HCT116 (cell line): ENCODE measurements around the gene SLC2A9. TPM values are rescaled to one million over a fixed set of nuclear protein-coding genes. Genes with fewer than 3 reads are reported as not detected.

ENCODE experiments used
- ATAC-seq: fragments of 200-7000 bp; cut with Tn5 transposase; 2 replicates; pipeline ENCODE4 v1.9.1; 2020; ENCODE audit warnings: mild to moderate bottlenecking, moderate library complexity
- BruUV-seq: library from RNA; stranded (reverse); fragments of 400-500 nt; replicated peaks from 2 replicates; lab custom pipeline; 2021; lab: Mats Ljungman, UMichigan
- CTCF ChIA-PET: fragments of 300-600 bp; sonication (Branson Sonifier 250); formaldehyde crosslinking; loops from one replicate; lab custom pipeline; 2021; ENCODE audit warnings: antibody characterized with exemption; lab: Charles Lee
- POLR2A ChIA-PET: fragments of 300-600, 350-600 bp; sonication (Branson Sonifier 250); formaldehyde crosslinking; loops from one replicate; lab custom pipeline; 2021; ENCODE audit warnings: antibody characterized with exemption; lab: Charles Lee
- RAD21 ChIA-PET, 2 experiments: fragments of 300-600 bp; sonication (Branson Sonifier 250); formaldehyde crosslinking; loops; one replicate each; lab custom pipeline; 2023; ENCODE audit warnings: low total read pairs in 2 of 2; ENCODE audit not compliant: uncharacterized antibody in 2 of 2, unreplicated experiment in 2 of 2, low non-redundant PET in 1 of 2; lab: Charles Lee
- DNase-seq: peaks from one replicate; pipeline ENCODE4 v3.0.0-alpha.2; 2010; ENCODE audit warnings: low read depth, low spot score
- H2AFZ ChIP-seq: fragments of 200-600 bp; shearing (Covaris generic), sonication (generic); 2 replicates; pipeline ENCODE4 v1.6.1; 2017; ENCODE audit warnings: low read depth, mixed run types, mixed read lengths, antibody characterized with exemption, low read length; ENCODE audit not compliant: poor library complexity, severe bottlenecking
- H3K27ac ChIP-seq: 2 replicates; pipeline ENCODE4 v1.5.1; 2012; ENCODE audit warnings: low read depth, low read length
- H3K27me3 ChIP-seq: fragments of 200-600 bp; sonication (generic); 2 replicates; pipeline ENCODE4 v1.6.1; 2016; ENCODE audit warnings: mixed run types, low read length, mixed read lengths; ENCODE audit not compliant: insufficient read depth
- H3K36me3 ChIP-seq, 2 experiments: fragments of 200-500 bp in 1 of 2; fragments of 200-600 bp in 1 of 2; sonication (Bioruptor generic) in 1 of 2; sonication (generic) in 1 of 2; 2 replicates each; pipeline versions ENCODE4 v1.5.1 to v1.6.1; 2014 to 2016; ENCODE audit warnings: low read length in 2 of 2, inconsistent platforms in 1 of 2, mixed read lengths in 1 of 2, mixed run types in 1 of 2; ENCODE audit not compliant: insufficient read depth in 2 of 2, control insufficient read depth in 1 of 2
- H3K4me1 ChIP-seq, 2 experiments: fragments of 200-600 bp in 1 of 2; sonication (generic) in 1 of 2; 2 replicates each; pipeline versions ENCODE4 v1.5.1 to v1.6.1; 2012 to 2017; ENCODE audit warnings: low read length in 2 of 2, inconsistent platforms in 1 of 2, mild to moderate bottlenecking in 1 of 2, mixed read lengths in 1 of 2, mixed run types in 1 of 2, moderate library complexity in 1 of 2; ENCODE audit not compliant: insufficient read depth in 2 of 2, control insufficient read depth in 1 of 2
- H3K4me2 ChIP-seq: fragments of 200-600 bp; sonication (generic); 2 replicates; pipeline ENCODE4 v1.6.1; 2017; ENCODE audit warnings: mixed run types, low read length, mixed read lengths
- H3K4me3 ChIP-seq, 2 experiments: fragments of 200-600 bp in 1 of 2; sonication (generic) in 1 of 2; replicated peaks in 1 of 2; 2 replicates each; pipeline ENCODE4 v1.5.1; 2011 to 2016; ENCODE audit warnings: low read length in 2 of 2, control low read depth in 1 of 2, low read depth in 1 of 2, mild to moderate bottlenecking in 1 of 2, mixed read lengths in 1 of 2, mixed run types in 1 of 2
- H3K79me2 ChIP-seq: fragments of 200-600 bp; sonication (generic); 2 replicates; pipeline ENCODE4 v1.6.1; 2017; ENCODE audit warnings: mild to moderate bottlenecking, mixed run types, low read length, moderate library complexity, mixed read lengths; ENCODE audit not compliant: insufficient read depth
- H3K9ac ChIP-seq: fragments of 200-600 bp; sonication (generic); 2 replicates; pipeline ENCODE4 v1.6.1; 2016; ENCODE audit warnings: low read length, mixed read lengths
- H3K9me2 ChIP-seq: fragments of 200-600 bp; sonication (generic), shearing (Covaris generic); 2 replicates; pipeline ENCODE4 v1.6.1; 2017; ENCODE audit warnings: mixed run types, mild to moderate bottlenecking, moderate library complexity; ENCODE audit not compliant: insufficient read depth
- H3K9me3 ChIP-seq, 2 experiments: fragments of 200-500 bp in 1 of 2; fragments of 200-600 bp in 1 of 2; sonication (Bioruptor generic) in 1 of 2; sonication (generic) in 1 of 2; 2 replicates each; pipeline ENCODE4 v1.6.1; 2014 to 2017; ENCODE audit warnings: low read length in 2 of 2, mixed read lengths in 2 of 2, inconsistent platforms in 1 of 2, low read depth in 1 of 2, mild to moderate bottlenecking in 1 of 2, mixed run types in 1 of 2, moderate library complexity in 1 of 2; ENCODE audit not compliant: control insufficient read depth in 1 of 2, insufficient read depth in 1 of 2
- H4K20me1 ChIP-seq: fragments of 200-600 bp; sonication (generic), shearing (Covaris generic); 2 replicates; pipeline ENCODE4 v1.6.1; 2017; ENCODE audit warnings: mixed run types, mild to moderate bottlenecking, moderate library complexity; ENCODE audit not compliant: insufficient read depth
- ATF3 ChIP-seq: IDR thresholded peaks from 2 replicates; pipeline ENCODE4 v1.6.1; 2012
- CBX3 ChIP-seq: IDR thresholded peaks from 2 replicates; pipeline ENCODE4 v1.6.1; 2012; ENCODE audit warnings: low read depth
- EGR1 ChIP-seq: IDR thresholded peaks from 2 replicates; pipeline ENCODE4 v1.6.1; 2012; ENCODE audit warnings: low read depth
- ELF1 ChIP-seq: IDR thresholded peaks from 2 replicates; pipeline ENCODE4 v1.6.1; 2012; ENCODE audit warnings: low read depth, borderline replicate concordance
- EZH2 ChIP-seq: fragments of 200-600 bp; sonication (generic); IDR thresholded peaks from 2 replicates; pipeline ENCODE4 v1.6.1; 2017; ENCODE audit warnings: antibody characterized with exemption, mixed run types
- JUND ChIP-seq: IDR thresholded peaks from 2 replicates; pipeline ENCODE4 v1.6.1; 2012
- RAD21 ChIP-seq: IDR thresholded peaks from 2 replicates; pipeline ENCODE4 v1.6.1; 2012; ENCODE audit warnings: low read depth, mild to moderate bottlenecking
- SRF ChIP-seq: IDR thresholded peaks from 2 replicates; pipeline ENCODE4 v1.6.1; 2012; ENCODE audit warnings: low read depth
- ZFX ChIP-seq: fragments of 450-650 bp; IDR thresholded peaks from 2 replicates; pipeline ENCODE4 v1.6.1; 2017
- ZNF274 ChIP-seq: fragments of 200-500 bp; sonication (Bioruptor generic); IDR thresholded peaks from 2 replicates; pipeline ENCODE4 v1.6.1; 2014; ENCODE audit warnings: mild to moderate bottlenecking, low read depth, low read length, inconsistent platforms
- intact Hi-C: fragments of 100-400 bp; cut with micrococcal nuclease; formaldehyde crosslinking; loops from 2 replicates; pipeline ENCODE4 v1.10.0; 2022
- total RNA-seq: library from RNA; stranded (reverse); gene quantifications from one replicate; pipeline ENCODE4 v1.2.1, GENCODE V29; 2021; ENCODE audit not compliant: unreplicated experiment
- TF ChIP-seq, protein P1 (sequence below): IDR thresholded peaks from 2 replicates; pipeline ENCODE4 v1.6.1; 2011; ENCODE audit warnings: mild to moderate bottlenecking, low read length, moderate library complexity; ENCODE audit not compliant: insufficient replicate concordance; ENCODE audit errors: extremely low read depth

Gene SLC2A9
- total RNA-seq, 1 experiment from 2014 or later: 2.2 TPM

- no peak for ATAC-seq
- RAD21 ChIA-PET: no interaction called here
- TF ChIP-seq ZFX: no peak
- TF ChIP-seq EZH2: no peak
- TF ChIP-seq, protein P1, sequence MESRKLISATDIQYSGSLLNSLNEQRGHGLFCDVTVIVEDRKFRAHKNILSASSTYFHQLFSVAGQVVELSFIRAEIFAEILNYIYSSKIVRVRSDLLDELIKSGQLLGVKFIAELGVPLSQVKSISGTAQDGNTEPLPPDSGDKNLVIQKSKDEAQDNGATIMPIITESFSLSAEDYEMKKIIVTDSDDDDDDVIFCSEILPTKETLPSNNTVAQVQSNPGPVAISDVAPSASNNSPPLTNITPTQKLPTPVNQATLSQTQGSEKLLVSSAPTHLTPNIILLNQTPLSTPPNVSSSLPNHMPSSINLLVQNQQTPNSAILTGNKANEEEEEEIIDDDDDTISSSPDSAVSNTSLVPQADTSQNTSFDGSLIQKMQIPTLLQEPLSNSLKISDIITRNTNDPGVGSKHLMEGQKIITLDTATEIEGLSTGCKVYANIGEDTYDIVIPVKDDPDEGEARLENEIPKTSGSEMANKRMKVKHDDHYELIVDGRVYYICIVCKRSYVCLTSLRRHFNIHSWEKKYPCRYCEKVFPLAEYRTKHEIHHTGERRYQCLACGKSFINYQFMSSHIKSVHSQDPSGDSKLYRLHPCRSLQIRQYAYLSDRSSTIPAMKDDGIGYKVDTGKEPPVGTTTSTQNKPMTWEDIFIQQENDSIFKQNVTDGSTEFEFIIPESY: no peak
These were observed 33.3 kb upstream of the SLC2A9 start for GRCh38 chr4:10054571-10055041.

GRCh38 chr4:10053635-10054453 lies 32.5 kb upstream of the SLC2A9 start:
- Histone ChIP-seq H3K4me3 (no peak overlapping the region), H3K9ac (no peak overlapping the region), H4K20me1 (no peaks in the 10 kb centered on the region), H3K4me2 (no peak overlapping the region), H3K9me2 (no peaks in the 10 kb centered on the region), H3K36me3 (no peaks in the 10 kb centered on the region), H2AFZ (no peak overlapping the region), H3K4me1 (peaks cover 4 to 9% of the 10 kb centered on the region in 2 experiments), H3K9me3 (no peaks in the 10 kb centered on the region), H3K27me3 (no peaks in the 10 kb centered on the region), H3K79me2 (no peaks in the 10 kb centered on the region), H3K27ac (no peak overlapping the region)
- no TSS peak for BruUV-seq
- intact Hi-C loops: no loop called here
- ATAC-seq: no peak
- RAD21 ChIA-PET: no interaction called here
- CTCF ChIA-PET: no interaction called here
- POLR2A ChIA-PET: no interaction called here
- no peak for DNase-seq
- TF ChIP-seq ZNF274: no peak
- TF ChIP-seq SRF: no peak
- TF ChIP-seq EGR1: no peak
- no peak for TF ChIP-seq RAD21
- no peak for TF ChIP-seq CBX3
- no peak for TF ChIP-seq JUND
- no peak for TF ChIP-seq ATF3
- no peak for TF ChIP-seq ELF1
- TF ChIP-seq, protein P1: no peak

More at GRCh38 chr4:10054571-10055041, 33.3 kb upstream of the SLC2A9 start:
- Histone ChIP-seq H3K79me2 (no peaks in the 10 kb centered on the region), H2AFZ (no peak overlapping the region), H3K9ac (no peak overlapping the region), H4K20me1 (no peaks in the 10 kb centered on the region), H3K4me1 (peaks cover 0 to under 1% of the 10 kb centered on the region in 2 experiments; a peak in 1 of 4 replicates), H3K4me2 (no peak overlapping the region), H3K27ac (no peak overlapping the region), H3K4me3 (no peak overlapping the region), H3K36me3 (no peaks in the 10 kb centered on the region), H3K9me3 (no peaks in the 10 kb centered on the region), H3K27me3 (no peaks in the 10 kb centered on the region), H3K9me2 (no peaks in the 10 kb centered on the region)
- no TSS peak for BruUV-seq
- no peak for DNase-seq
- intact Hi-C loops: no loop called here
- POLR2A ChIA-PET: no interaction called here
- CTCF ChIA-PET: no interaction called here
